ENCODE results near the gene OR10A3. TPM values are rescaled to one million over a fixed set of nuclear protein-coding genes. Genes with fewer than 3 reads are reported as not detected.

Gene OR10A3
- total and polyA plus RNA-seq, 3 donors from 2014 or later: 0.25 TPM; not detected in 2

DNA sequence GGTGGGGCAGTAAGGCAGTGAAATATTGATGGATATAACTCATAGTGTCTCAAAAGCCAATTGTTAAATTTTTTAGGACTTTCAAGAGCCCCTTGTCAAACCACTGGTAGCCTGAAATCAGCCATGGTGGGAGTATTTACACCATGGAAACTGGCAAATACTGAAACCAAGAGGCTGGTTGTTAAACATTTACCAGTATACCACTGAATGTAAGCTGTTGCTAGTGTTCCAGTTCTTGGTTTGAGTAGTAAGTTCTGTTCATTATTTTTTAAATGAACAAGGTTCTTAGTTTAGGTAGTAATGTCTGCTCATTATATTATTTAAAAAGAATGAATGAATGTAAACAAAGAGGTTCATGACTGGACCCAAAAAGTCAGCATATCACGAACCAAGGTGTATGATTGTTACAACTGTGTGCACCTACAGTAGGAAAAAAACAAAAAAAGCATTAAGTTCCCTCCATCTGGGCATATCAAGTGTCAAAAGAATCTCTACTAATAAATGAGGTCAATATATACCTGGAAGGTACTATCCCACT lies 41.1 kb upstream of the OR10A3 start:
- WGBS, 2 donors: 80 to 89% methylated on average over 1 of the region's 1 CpG
- intact Hi-C loops (cut with DNase I; ENCODE audit: low total_unique reads): no loop called here
- no peaks in the 10 kb centered on the region for H3K36me3 ChIP-seq (ENCODE audit: low read depth, missing control alignments)
- H3K4me3 ChIP-seq: no peak overlapping the region
- H3K27ac ChIP-seq: no peak overlapping the region
- no peaks in the 10 kb centered on the region for H3K4me1 ChIP-seq
- H3K9me3 ChIP-seq: no peaks in the 10 kb centered on the region
- H3K27me3 ChIP-seq: no peaks in the 10 kb centered on the region
- TF ChIP-seq, protein P1, sequence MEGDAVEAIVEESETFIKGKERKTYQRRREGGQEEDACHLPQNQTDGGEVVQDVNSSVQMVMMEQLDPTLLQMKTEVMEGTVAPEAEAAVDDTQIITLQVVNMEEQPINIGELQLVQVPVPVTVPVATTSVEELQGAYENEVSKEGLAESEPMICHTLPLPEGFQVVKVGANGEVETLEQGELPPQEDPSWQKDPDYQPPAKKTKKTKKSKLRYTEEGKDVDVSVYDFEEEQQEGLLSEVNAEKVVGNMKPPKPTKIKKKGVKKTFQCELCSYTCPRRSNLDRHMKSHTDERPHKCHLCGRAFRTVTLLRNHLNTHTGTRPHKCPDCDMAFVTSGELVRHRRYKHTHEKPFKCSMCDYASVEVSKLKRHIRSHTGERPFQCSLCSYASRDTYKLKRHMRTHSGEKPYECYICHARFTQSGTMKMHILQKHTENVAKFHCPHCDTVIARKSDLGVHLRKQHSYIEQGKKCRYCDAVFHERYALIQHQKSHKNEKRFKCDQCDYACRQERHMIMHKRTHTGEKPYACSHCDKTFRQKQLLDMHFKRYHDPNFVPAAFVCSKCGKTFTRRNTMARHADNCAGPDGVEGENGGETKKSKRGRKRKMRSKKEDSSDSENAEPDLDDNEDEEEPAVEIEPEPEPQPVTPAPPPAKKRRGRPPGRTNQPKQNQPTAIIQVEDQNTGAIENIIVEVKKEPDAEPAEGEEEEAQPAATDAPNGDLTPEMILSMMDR (IDR thresholded peaks at IDR 0.05): no peak
- no peak for TF ChIP-seq POLR2A (IDR thresholded peaks at IDR 0.05)
- DNase-seq: no peak

DNA sequence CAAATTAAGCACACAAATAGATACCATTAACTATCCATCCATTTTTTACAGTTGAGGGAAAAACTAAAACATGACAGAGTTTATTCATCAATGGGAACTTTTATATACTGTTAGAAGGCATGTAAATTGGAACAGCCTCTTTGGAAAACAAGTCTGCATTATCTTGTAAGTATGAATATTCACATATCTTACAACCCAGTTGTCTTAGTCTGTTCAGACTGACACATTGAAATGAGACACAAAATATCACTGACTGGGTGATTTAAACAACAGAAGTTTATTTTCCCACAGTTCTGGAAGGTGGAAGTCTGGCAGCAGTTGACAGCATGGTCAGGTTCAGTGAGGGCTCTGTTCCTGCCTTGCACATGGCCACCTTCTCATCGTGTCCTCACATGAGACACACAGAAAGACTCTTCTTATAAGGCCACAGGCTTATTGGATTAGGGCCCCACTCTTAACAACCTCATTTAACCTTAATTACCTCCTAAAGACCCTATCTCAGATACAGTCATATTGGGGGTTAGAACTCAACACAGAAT lies 40.2 kb upstream of the OR10A3 start:
- no peak overlapping the region for H3K4me3 ChIP-seq
- H3K27me3 ChIP-seq: no peaks in the 10 kb centered on the region
- no peak overlapping the region for H3K27ac ChIP-seq
- H3K9me3 ChIP-seq: no peaks in the 10 kb centered on the region
- H3K4me1 ChIP-seq: no peaks in the 10 kb centered on the region
- TF ChIP-seq, protein P1 (IDR thresholded peaks at IDR 0.05): no peak
- no peak for TF ChIP-seq POLR2A (IDR thresholded peaks at IDR 0.05)
- intact Hi-C loops (cut with DNase I; ENCODE audit: low total_unique reads): no loop called here
- 81 to 87% methylated on average over 1 of the region's 1 CpG for WGBS, 2 donors
- no peak for DNase-seq
- no peaks in the 10 kb centered on the region for H3K36me3 ChIP-seq (ENCODE audit: low read depth, missing control alignments)

DNA sequence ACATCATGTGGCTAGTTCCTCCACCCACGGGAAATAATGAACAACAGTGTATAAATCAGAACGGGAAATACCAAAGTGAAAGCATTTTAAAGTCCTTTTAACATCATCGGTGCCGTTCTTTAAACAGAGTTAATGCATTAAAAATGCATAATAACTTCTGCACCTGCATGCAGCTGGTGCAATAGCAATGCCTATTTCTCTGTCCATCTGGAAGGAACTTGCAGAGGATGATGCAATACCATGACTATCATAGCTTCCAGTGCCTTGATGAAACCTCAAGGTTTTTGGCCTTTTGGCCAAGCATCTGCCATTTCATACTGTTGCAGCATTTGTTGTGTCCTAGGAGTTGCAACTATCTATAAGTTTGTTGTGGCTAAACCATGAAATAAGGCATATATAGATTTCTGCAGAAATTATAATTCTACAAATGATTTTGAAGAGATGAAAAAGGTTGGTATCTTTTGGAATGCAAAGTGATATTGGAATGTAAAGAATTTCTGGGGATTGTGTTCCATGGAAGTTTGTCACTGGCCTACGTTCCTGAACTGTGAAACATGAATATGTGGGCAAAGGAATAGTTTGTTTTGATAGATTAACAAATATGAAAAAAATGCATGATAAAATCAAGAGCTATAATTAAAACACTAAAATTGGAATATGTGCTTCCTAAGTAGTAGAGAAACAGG lies 35.9 kb upstream of the OR10A3 start:
- TF ChIP-seq POLR2A (IDR thresholded peaks at IDR 0.05): no peak
- no peak for DNase-seq
- 66 to 75% methylated on average over 5 of the region's 5 CpGs for WGBS, 2 donors
- no peak overlapping the region for H3K27ac ChIP-seq
- no peaks in the 10 kb centered on the region for H3K36me3 ChIP-seq (ENCODE audit: low read depth, missing control alignments)
- no peaks in the 10 kb centered on the region for H3K9me3 ChIP-seq
- H3K4me3 ChIP-seq: no peak overlapping the region
- intact Hi-C loops (cut with DNase I; ENCODE audit: low total_unique reads): no loop called here
- H3K4me1 ChIP-seq: no peaks in the 10 kb centered on the region
- no peaks in the 10 kb centered on the region for H3K27me3 ChIP-seq

DNA sequence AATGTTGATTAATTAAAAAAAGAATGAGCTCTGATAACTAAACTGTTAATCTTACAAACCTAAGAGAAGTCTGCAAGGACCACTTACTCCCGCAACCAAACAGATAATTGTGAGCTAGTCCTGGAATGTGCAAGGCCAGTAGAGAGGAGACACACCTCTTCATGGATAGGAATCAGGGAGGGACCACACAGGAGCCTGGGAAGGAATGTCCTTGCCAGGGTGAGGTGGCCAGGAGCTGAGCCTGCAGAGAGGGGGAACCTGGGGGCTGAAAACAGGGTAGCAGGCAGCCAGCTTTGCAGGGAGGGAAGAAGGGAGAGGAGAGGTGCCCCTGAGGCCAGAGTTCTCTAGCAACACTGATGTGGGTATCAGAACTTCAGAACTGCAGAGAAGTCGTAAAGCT lies 33.2 kb upstream of the OR10A3 start:
- DNase-seq: no peak
- H3K36me3 ChIP-seq (ENCODE audit: low read depth, missing control alignments): no peaks in the 10 kb centered on the region
- no peaks in the 10 kb centered on the region for H3K27me3 ChIP-seq
- intact Hi-C loops (cut with DNase I; ENCODE audit: low total_unique reads): no loop called here
- H3K4me3 ChIP-seq: no peak overlapping the region
- no peaks in the 10 kb centered on the region for H3K4me1 ChIP-seq
- TF ChIP-seq POLR2A (IDR thresholded peaks at IDR 0.05): no peak
- TF ChIP-seq, protein P1 (IDR thresholded peaks at IDR 0.05): no peak
- H3K27ac ChIP-seq: no peak overlapping the region
- WGBS, 2 donors: 49 to 54% methylated on average over 2 of the region's 2 CpGs
- H3K9me3 ChIP-seq: no peaks in the 10 kb centered on the region

DNA sequence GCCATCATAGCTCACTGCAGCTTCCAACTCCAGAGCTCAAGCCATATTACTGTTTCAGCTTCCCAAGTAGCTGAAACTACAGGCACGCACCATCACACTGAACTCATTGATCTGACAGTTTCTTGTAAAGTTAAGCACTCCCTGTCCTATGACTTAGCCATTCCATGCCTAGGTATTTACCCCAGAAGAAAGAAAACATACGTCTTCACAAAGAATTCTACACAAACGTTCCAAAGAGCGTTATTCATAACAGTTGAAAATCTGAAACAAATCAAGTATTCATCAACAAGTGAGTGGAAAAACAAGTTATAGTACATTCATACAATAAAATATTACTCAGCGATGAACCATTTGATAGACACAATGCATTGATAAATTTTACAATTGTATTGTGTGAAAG lies 31.5 kb upstream of the OR10A3 start:
- intact Hi-C loops (cut with DNase I; ENCODE audit: low total_unique reads): no loop called here
- Histone ChIP-seq H3K4me1 (no peaks in the 10 kb centered on the region), H3K27me3 (no peaks in the 10 kb centered on the region), H3K9me3 (no peaks in the 10 kb centered on the region), H3K27ac (no peak overlapping the region), H3K4me3 (no peak overlapping the region), H3K36me3 (ENCODE audit: low read depth, missing control alignments) (no peaks in the 10 kb centered on the region)
- no peak for DNase-seq
- TF ChIP-seq, protein P1 (IDR thresholded peaks at IDR 0.05): no peak
- no peak for TF ChIP-seq POLR2A (IDR thresholded peaks at IDR 0.05)
- WGBS, 2 donors: 90 to 92% methylated on average over 5 of the region's 5 CpGs
